ENCODE measurements around the gene GRIK1. TPM values are rescaled to one million over a fixed set of nuclear protein-coding genes. Genes with fewer than 3 reads are reported as not detected.

Gene GRIK1
- total and polyA plus RNA-seq, 2 donors (not counting 1 experiment from before 2014, with no cell fraction given): not detected

GRCh38 chr21:29888437-29888836, 51.4 kb downstream of the GRIK1 start:
- no peaks in the 10 kb centered on the region for H4K20me1 ChIP-seq (ENCODE audit: control insufficient read depth, insufficient read depth, low read length, poor library complexity, severe bottlenecking)
- POLR2A ChIA-PET: no interaction called here
- H3K4me1 ChIP-seq (ENCODE audit: control insufficient read depth in 2 of 2, insufficient read depth in 2 of 2, low read length in 2 of 2): no peaks in the 10 kb centered on the region
- WGBS (ENCODE audit: insufficient coverage): 80% methylated on average over 1 of the region's 2 CpGs
- H3K4me3 ChIP-seq (ENCODE audit: control extremely low read depth in 1 of 5, extremely low read depth in 1 of 5, insufficient read depth in 1 of 5, low read depth in 2 of 5, low read length in 4 of 5): no peak overlapping the region
- ATAC-seq (ENCODE audit: low read depth) (no peak), DNase-seq (no peak)
- H3K27me3 ChIP-seq (replicated peaks in 1 of 4; ENCODE audit: control extremely low read depth in 1 of 4, control insufficient read depth in 3 of 4, insufficient read depth in 4 of 4, low read length in 3 of 4): no peaks in the 10 kb centered on the region
- H3K9ac ChIP-seq (ENCODE audit: low read length): no peak overlapping the region
- H2AFZ ChIP-seq (ENCODE audit: insufficient read depth, low read depth, low read length, poor library complexity, severe bottlenecking): no peak overlapping the region
- Mint-ChIP-seq H3K27me3 (peaks cover 3% of the 10 kb centered on the region), H3K9me3 (ENCODE audit: insufficient read depth) (no peaks in the 10 kb centered on the region), H3K4me1 (no peaks in the 10 kb centered on the region), H3K27ac (no peak overlapping the region), H3K4me3 (no peak overlapping the region)
- no peak overlapping the region for H3K4me2 ChIP-seq (replicated peaks; ENCODE audit: low read depth, low read length, poor library complexity, severe bottlenecking)
- no peak for TF ChIP-seq CTCF (IDR thresholded peaks at IDR 0.05)
- TF ChIP-seq EZH2 (IDR thresholded peaks at IDR 0.05; ENCODE audit: borderline replicate concordance, insufficient read depth, low read depth, low read length, poor library complexity, severe bottlenecking): no peak
- H3K9me3 ChIP-seq (ENCODE audit: control extremely low read depth in 1 of 3, control insufficient read depth in 2 of 3, insufficient read depth in 1 of 3, low read length in 2 of 3): no peaks in the 10 kb centered on the region
- no peaks in the 10 kb centered on the region for H3K79me2 ChIP-seq (ENCODE audit: control insufficient read depth, insufficient read depth, low read length)
- no peaks in the 10 kb centered on the region for H3K36me3 ChIP-seq (replicated peaks in 1 of 2; ENCODE audit: control extremely low read depth in 1 of 2, control insufficient read depth in 1 of 2, extremely low read depth in 1 of 2, insufficient read depth in 2 of 2, low read length in 1 of 2)
- H3K27ac ChIP-seq (ENCODE audit: low read length in 2 of 2): no peak overlapping the region
- intact Hi-C loops (cut with micrococcal nuclease): no loop called here
- CTCF ChIA-PET: interaction anchor here (0.5 kb wide), 1 partner anchor 90 kb away, joined by 7 read pairs; no protein-coding TSS in a partner anchor

- H3K4me3 Mint-ChIP-seq: no peak overlapping the region
- H3K79me2 ChIP-seq (ENCODE audit: control insufficient read depth, insufficient read depth, low read length): no peaks in the 10 kb centered on the region
- H2AFZ ChIP-seq (ENCODE audit: insufficient read depth, low read depth, low read length, poor library complexity, severe bottlenecking): no peak overlapping the region
- POLR2A ChIA-PET: no interaction called here
- CTCF ChIA-PET: no interaction called here
- no peaks in the 10 kb centered on the region for H4K20me1 ChIP-seq (ENCODE audit: control insufficient read depth, insufficient read depth, low read length, poor library complexity, severe bottlenecking)
- H3K27ac ChIP-seq (ENCODE audit: low read length in 2 of 2): no peak overlapping the region
- H3K36me3 ChIP-seq (replicated peaks in 1 of 2; ENCODE audit: control extremely low read depth in 1 of 2, control insufficient read depth in 1 of 2, extremely low read depth in 1 of 2, insufficient read depth in 2 of 2, low read length in 1 of 2): no peaks in the 10 kb centered on the region
- ATAC-seq (ENCODE audit: low read depth) (no peak), DNase-seq (no peak)
- no peak overlapping the region for H3K9ac ChIP-seq (ENCODE audit: low read length)
- TF ChIP-seq EZH2 (IDR thresholded peaks at IDR 0.05; ENCODE audit: borderline replicate concordance, insufficient read depth, low read depth, low read length, poor library complexity, severe bottlenecking) (no peak), CTCF (IDR thresholded peaks at IDR 0.05) (no peak)
- no peaks in the 10 kb centered on the region for H3K4me1 ChIP-seq (ENCODE audit: control insufficient read depth in 2 of 2, insufficient read depth in 2 of 2, low read length in 2 of 2)
- no peak overlapping the region for H3K4me3 ChIP-seq (ENCODE audit: control extremely low read depth in 1 of 5, extremely low read depth in 1 of 5, insufficient read depth in 1 of 5, low read depth in 2 of 5, low read length in 4 of 5)
- H3K4me2 ChIP-seq (replicated peaks; ENCODE audit: low read depth, low read length, poor library complexity, severe bottlenecking): no peak overlapping the region
- no peaks in the 10 kb centered on the region for H3K9me3 Mint-ChIP-seq (ENCODE audit: insufficient read depth)
- H3K9me3 ChIP-seq (ENCODE audit: control extremely low read depth in 1 of 3, control insufficient read depth in 2 of 3, insufficient read depth in 1 of 3, low read length in 2 of 3): no peaks in the 10 kb centered on the region
- intact Hi-C loops (cut with micrococcal nuclease): no loop called here
- H3K27me3 Mint-ChIP-seq: peaks cover 8% of the 10 kb centered on the region
- H3K4me1 Mint-ChIP-seq: no peaks in the 10 kb centered on the region
- H3K27me3 ChIP-seq (replicated peaks in 1 of 4; ENCODE audit: control extremely low read depth in 1 of 4, control insufficient read depth in 3 of 4, insufficient read depth in 4 of 4, low read length in 3 of 4): no peaks in the 10 kb centered on the region
- H3K27ac Mint-ChIP-seq: no peak overlapping the region
Measured at GRCh38 chr21:29887313-29888009, 52.3 kb downstream of the GRIK1 start.
